GM19240 (cell line): Measurements from ENCODE around the gene OVOL3.

Source experiments
- DNase-seq: peaks from one replicate; pipeline ENCODE4 v3.0.0; 2011; ENCODE audit warnings: low spot score; ENCODE audit not compliant: insufficient read length

Gene OVOL3

GRCh38 chr19:36100476-36100875, 10.5 kb upstream of the OVOL3 start:
- no peak for DNase-seq

DNA sequence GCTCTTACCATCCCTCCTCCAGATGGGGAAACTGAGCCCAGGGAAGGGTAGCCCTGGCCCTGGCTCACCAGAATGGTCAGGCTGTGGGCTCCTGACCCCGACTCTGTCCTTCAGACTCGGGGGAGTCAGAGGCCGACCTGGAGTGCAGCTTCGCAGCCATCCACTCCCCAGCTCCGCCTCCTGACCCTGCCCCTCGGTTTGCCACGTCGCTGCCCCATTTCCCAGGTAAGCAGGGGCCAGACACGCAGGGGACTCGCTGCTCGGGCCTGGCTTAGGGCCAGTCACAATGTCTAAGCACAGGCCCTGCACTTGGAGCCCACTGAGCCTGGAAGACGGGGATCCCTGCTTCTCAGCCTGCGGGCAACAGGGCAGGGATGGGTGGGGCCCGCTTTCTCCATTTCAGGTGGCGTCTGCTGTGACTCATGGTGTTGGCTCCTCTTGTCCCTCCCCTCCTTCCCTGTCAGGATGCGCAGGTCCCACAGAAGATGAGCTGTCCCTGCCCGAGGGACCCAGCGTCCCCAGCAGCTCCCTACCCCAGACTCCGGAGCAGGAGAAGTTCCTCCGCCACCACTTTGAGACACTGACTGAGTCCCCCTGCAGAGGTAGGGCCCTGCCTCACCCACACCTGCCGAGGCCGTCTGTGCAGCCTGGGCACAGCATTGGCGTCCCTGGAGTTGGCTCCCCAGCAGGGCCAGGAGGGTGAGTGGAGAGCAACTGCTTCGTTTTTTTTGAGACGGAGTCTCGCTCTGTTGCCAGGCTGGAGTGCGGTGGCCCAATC, 9.2 kb upstream of the OVOL3 start:
- no peak for DNase-seq

DNA sequence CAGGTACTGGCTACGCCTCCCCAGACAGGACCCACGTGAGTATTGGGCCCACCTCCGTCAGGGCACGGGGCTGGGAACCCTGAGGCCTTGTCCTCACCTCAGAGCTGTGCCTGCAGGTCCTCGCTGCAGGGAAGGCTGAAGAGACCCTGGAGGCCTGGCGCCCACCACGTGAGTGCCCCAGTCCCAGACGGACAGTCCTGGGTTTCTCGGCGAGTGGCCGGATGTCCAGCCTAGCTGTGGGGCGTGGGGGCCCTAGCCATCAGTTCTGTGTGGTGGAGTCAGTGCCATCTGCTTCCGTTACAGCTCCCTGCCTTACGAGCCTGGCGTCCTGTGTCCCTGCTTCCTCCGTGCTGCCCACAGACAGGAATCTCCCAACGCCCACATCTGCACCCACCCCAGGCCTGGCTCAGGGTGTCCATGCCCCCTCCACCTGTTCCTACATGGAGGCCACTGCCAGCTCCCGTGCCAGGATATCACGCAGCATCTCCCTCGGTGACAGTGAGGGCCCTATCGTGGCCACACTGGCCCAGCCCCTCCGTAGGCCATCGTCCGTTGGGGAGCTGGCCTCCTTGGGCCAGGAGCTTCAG, 7.8 kb upstream of the OVOL3 start:
- DNase-seq = no peak

DNA sequence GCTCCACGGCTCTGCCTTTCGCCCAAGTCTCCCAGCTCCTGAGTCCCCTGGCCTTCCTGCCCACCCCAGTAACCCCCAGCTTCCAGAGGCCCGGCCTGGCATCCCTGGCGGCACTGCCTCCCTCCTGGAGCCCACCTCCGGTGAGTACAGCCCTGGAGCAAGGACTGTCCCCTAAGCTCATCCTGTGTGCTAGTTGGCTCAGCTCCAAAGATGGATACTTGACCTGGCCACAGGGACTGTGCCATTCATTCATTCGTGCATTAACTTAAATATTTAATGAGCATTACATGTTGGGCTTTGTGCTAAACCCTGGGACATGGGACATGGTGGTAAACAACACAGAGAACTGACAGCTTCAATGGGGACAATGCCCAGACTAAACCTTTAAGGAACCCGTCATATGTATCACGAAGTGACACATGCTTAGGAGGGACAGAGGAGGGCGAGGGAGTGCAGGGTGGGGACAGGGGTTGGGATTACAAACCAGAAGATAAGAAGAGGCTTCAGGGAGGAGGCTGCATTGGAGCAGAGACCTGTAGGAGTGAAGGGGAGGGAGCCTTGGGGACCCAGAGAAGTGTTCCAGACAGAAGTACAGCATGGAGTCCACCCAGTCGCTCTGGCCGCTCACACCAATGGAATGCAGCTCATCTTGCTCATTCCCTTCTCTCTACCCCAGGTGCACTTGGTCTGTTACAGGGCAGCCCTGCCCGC, 6.9 kb upstream of the OVOL3 start:
- DNase-seq = no peak

DNA sequence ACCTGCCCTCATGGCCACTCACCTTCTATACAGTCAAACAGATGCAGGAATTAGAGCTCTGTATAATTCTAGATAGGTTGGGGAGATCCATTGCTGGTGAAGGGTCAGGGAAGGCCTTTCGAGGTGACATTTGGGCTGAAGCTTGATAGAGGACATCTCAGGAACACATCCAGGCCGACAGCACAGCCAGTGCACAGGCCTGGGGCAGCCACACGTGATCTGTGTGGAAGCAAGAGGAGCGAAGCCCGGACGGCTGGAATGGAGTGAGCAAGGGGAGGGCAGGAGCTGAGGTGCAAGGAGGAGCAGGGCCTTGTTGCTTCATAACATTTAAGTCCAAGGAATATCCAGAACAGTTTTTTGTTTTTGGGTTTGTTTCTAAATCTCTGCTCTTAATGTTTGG, 4.5 kb upstream of the OVOL3 start:
- no peak for DNase-seq

DNA sequence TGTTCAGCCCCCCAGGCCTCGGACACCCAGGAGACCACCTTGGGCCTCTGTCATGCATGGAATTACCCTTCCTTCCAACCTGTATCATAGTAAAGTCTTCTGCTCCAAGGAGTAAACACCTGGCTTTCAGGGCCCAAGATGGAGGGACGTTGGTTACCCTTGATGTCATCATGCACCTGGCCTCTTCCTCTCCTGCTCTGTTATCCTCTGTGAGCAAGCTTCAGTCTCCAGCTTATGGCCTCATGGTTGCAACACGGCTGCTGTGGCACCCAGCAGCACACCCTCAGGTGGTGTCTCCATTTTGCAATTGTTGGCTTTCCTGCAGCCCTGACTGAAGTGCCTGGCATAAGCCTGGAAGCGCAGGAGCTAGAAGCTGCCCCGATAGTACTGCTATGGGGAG, 4.0 kb upstream of the OVOL3 start:
- no peak for DNase-seq

DNA sequence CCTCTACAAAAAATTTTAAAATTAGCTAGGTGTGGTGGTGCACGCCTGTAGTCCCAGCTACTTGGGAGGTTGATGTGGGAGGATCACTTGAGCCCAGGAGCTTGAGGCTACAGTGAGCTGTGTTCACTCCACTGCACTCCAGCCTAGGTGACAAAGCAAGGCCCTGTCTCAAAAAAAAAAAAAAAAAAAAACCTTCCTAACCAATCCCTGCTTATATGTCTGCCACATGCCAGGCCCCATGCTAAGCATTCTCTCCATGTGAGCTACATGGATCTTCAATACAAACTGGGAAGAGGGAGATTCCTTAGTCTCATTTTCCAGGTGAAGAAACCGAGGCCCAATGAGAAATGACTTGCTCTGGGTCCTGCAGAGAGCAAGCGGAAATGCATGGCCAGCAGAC, 2.3 kb upstream of the OVOL3 start:
- no peak for DNase-seq

- DNase-seq = no peak
Observed at GRCh38 chr19:36111200-36111539, 227 bp downstream of the OVOL3 start.

- no peak for DNase-seq
Observed at GRCh38 chr19:36112678-36113077, 1.7 kb downstream of the OVOL3 start.

GRCh38 chr19:36113425-36113824, 2.5 kb downstream of the OVOL3 start:
- DNase-seq = no peak

GRCh38 chr19:36113894-36114720, 3.2 kb downstream of the OVOL3 start:
- DNase-seq = no peak

DNA sequence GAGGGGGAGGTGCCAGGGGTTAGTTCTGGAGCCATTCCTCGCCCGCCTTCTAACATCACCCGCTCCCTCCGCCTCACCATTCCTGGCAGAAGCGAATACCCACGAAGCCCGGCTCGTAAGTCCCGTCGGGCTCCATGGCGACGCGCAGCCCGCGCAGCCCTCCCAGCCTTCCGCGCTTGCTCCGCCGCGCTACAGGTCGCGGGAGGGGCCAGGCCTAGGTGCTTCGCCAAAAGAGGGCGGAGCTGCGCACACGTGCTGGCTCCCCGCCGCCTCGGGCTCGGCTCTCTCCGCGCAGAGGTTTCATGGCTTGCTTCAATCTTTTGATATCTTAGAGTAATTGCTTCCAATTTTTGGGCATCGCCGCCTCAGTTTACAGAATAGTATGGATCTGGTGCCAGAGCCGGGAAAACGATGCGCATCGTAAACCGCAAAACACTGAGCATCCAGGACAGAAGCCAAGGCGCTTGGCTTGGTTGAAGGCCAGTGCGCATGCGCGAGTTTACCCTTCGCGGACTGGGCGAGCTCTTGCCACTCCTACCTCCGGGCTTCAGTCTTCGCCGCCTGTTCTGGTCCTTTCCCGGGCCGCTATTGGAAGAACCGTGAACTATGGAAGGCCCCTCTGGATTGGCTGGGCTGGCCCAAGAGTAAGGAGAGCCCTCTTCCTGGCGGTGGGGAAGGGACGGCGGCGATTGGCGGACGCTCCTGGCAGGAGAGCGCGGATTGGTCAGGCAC, 3.9 kb downstream of the OVOL3 start, which contains the start of gene POLR2I:
Gene POLR2I, minus strand, starts transcription at position 155 of the 732 bp plus-strand sequence. Its CDS starts 19 bp downstream, at position 136.
- peak; percentile 95 for DNase-seq

DNA sequence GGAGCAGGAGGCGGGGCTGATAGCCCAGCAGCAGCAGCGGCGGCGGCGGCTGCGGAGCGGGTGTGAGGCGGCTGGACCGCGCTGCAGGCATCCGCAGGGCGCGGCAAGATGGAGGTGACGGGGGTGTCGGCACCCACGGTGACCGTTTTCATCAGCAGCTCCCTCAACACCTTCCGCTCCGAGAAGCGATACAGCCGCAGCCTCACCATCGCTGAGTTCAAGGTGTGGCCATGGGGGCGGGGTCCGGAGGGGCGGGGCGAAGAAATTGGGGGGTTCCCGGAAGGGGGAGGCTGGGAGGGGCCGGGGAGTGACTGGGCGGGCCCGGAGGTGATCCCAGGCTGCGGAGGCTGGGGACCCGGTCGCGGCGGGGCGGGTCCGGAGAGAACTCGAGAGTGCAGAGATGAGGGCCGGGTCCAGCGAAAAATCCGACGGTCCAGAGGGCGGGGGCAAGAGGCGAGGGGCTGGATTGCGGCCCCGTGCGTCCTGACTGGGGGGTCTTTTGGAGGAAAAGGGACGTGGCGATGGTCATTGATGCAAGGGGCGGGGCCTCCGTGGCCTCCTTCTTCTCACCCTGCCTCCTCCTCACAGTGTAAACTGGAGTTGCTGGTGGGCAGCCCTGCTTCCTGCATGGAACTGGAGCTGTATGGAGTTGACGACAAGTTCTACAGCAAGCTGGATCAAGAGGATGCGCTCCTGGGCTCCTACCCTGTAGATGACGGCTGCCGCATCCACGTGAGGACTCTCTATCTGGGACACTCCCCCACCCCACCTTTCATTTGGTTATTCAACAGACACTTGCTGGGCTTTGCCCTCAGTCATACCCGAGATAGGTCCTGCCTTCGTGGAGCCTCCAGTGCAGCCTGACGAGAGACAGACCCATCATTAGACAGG, 4.8 kb downstream of the OVOL3 start, which contains the start of gene TBCB:
Gene TBCB, plus strand, starts transcription at position 16 of the 891 bp plus-strand sequence. Its CDS starts 93 bp downstream, at position 109.
- peak; percentile 76 for DNase-seq

GRCh38 chr19:36116344-36116637, 5.3 kb downstream of the OVOL3 start:
- DNase-seq = no peak

DNA sequence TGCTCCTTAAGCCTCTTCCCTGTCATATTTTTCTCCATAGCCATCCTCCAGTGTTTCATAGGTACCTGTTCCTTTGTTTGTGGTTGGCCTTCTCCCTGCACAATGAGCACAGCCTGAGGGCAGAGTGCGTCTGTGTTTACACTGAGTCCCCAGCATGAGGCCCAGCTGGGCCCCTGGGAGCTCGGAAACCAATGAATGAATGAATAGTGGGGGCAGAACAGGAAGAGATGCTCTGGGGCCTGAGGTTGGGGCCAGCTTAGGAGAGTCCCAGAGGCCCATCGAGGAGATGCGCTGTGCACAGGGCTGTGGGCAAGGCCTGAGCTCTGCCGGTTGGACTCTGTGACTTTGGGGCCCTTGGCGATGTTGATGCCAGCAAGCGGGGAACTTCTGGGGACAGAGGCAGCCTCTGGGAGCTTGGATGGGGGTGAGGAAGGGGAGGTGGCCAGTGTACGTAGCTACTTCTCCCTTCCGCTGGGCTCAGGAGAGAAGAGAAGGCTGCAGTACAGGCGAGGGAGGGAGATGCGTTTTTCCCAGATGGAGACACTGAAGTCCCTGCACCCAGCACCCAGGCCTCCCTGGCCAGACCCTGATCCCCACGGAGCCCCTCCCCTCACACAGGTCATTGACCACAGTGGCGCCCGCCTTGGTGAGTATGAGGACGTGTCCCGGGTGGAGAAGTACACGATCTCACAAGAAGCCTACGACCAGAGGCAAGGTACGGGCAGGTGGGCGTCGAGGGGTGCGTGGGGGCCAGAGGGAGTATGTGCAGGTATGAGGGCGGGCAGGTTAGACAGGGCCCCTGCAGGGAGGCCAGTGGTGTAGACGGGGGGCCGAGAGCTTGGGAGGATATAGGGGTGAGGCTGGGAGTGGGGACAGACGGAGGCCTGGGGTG, 9.4 kb downstream of the OVOL3 start:
- DNase-seq = no peak

GRCh38 chr19:36120984-36121358, 10.0 kb downstream of the OVOL3 start:
- no peak for DNase-seq

DNA sequence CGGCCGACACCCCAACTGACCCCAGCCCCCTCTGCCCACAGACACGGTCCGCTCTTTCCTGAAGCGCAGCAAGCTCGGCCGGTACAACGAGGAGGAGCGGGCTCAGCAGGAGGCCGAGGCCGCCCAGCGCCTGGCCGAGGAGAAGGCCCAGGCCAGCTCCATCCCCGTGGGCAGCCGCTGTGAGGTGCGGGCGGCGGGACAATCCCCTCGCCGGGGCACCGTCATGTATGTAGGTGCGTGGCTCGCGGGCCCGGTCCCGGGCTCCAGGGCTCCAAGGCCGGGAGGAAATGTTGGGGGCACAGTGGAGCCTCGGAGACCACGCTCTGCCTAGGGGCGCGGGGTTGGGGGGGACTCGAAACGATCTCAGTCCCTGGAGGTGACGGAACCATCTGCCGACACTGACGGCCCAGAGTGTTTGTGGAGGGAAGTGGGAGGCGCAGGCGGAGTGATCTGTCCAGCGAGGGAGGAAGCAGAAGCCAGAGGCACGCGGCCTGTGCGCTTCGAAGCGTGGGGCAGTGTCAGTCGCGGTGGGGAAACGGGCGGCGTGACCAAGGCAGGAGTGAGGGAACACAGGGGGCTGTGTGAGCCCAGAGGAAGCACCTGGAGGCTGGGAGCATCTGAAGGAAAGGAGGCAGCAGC, 10.7 kb downstream of the OVOL3 start:
- DNase-seq = no peak

GRCh38 chr19:36125557-36125956, 14.6 kb downstream of the OVOL3 start:
- DNase-seq = peak; percentile 40

- no peak for DNase-seq
Observed at GRCh38 chr19:36128392-36128736, 17.4 kb downstream of the OVOL3 start.
